Calu3 (cell line): Measurements from ENCODE around the gene LSP1. TPM values are rescaled to one million over a fixed set of nuclear protein-coding genes. Genes with fewer than 3 reads are reported as not detected.

ENCODE experiments used
- BruUV-seq: library from RNA; stranded (reverse); fragments of 400-500 nt; replicated peaks from 2 replicates; lab custom pipeline; 2021; lab: Mats Ljungman, UMichigan
- CTCF ChIA-PET: fragments of 300-600 bp; sonication (Branson Sonifier 250); formaldehyde crosslinking; loops from one replicate; lab custom pipeline; 2022; ENCODE audit warnings: antibody characterized with exemption; lab: Charles Lee
- DNase-seq: peaks from one replicate; pipeline ENCODE4 v3.0.0; 2022
- H3K27ac Mint-ChIP-seq: one replicate; pipeline ENCODE4 v1.8.0; 2022; ENCODE audit warnings: mixed read lengths; ENCODE audit not compliant: unreplicated experiment
- H3K27me3 Mint-ChIP-seq: one replicate; pipeline ENCODE4 v1.8.0; 2022; ENCODE audit warnings: mixed read lengths; ENCODE audit not compliant: unreplicated experiment
- H3K36me3 Mint-ChIP-seq: one replicate; pipeline ENCODE4 v1.8.0; 2022; ENCODE audit warnings: mild to moderate bottlenecking, moderate library complexity, mixed read lengths; ENCODE audit not compliant: insufficient read depth, unreplicated experiment
- H3K4me1 Mint-ChIP-seq: one replicate; pipeline ENCODE4 v1.8.0; 2022; ENCODE audit warnings: mild to moderate bottlenecking, low read depth, mixed read lengths; ENCODE audit not compliant: unreplicated experiment
- H3K4me3 Mint-ChIP-seq: one replicate; pipeline ENCODE4 v1.8.0; 2022; ENCODE audit warnings: mild to moderate bottlenecking, low read depth, moderate library complexity, mixed read lengths; ENCODE audit not compliant: unreplicated experiment
- H3K9me3 Mint-ChIP-seq: one replicate; pipeline ENCODE4 v1.8.0; 2022; ENCODE audit warnings: low read depth, mixed read lengths; ENCODE audit not compliant: unreplicated experiment
- intact Hi-C: fragments of 100-400 bp; cut with micrococcal nuclease; formaldehyde crosslinking; loops from one replicate; pipeline ENCODE4 v1.10.0; 2022; ENCODE audit not compliant: unreplicated experiment
- total RNA-seq: library from RNA; stranded (reverse); gene quantifications from 2 replicates; pipeline ENCODE4 v1.2.3, GENCODE V29; 2022
- TF ChIP-seq, protein P1 (sequence below): fragments of 200-600 bp; IDR thresholded peaks from one replicate; pipeline ENCODE4 v1.8.0; 2022; ENCODE audit warnings: antibody characterized with exemption; ENCODE audit not compliant: unreplicated experiment

The LSP1 gene
- total RNA-seq, 1 experiment from 2014 or later: not detected

DNA sequence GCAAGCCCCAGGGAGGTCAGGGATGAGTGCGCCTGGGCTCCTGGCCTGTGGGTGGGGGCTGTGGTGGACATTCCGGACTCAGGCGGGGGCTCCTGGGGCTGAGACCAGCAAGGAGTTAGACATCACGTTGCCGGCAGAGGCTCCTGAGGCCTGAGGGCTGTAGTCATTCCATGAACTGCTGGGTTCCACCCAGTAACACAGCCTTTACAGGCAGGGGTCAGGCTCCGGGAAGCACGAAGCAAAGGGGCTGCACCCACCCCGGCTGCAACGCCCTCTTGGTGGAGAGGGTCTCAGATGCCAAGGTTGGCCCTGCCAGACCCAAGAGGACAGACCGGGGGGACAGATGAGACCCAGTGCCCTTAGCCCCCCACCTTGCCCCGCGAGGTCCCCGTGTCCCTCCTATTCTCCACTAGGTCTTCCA lies 75.6 kb downstream of the LSP1 start:
- no peak for DNase-seq
- CTCF ChIA-PET: no interaction called here
- no peak overlapping the region for H3K4me3 Mint-ChIP-seq
- intact Hi-C loops: no loop called here
- no peak overlapping the region for H3K27ac Mint-ChIP-seq
- H3K9me3 Mint-ChIP-seq: no peaks in the 10 kb centered on the region
- peaks cover 77% of the 10 kb centered on the region for H3K27me3 Mint-ChIP-seq
- TF ChIP-seq, protein P1, sequence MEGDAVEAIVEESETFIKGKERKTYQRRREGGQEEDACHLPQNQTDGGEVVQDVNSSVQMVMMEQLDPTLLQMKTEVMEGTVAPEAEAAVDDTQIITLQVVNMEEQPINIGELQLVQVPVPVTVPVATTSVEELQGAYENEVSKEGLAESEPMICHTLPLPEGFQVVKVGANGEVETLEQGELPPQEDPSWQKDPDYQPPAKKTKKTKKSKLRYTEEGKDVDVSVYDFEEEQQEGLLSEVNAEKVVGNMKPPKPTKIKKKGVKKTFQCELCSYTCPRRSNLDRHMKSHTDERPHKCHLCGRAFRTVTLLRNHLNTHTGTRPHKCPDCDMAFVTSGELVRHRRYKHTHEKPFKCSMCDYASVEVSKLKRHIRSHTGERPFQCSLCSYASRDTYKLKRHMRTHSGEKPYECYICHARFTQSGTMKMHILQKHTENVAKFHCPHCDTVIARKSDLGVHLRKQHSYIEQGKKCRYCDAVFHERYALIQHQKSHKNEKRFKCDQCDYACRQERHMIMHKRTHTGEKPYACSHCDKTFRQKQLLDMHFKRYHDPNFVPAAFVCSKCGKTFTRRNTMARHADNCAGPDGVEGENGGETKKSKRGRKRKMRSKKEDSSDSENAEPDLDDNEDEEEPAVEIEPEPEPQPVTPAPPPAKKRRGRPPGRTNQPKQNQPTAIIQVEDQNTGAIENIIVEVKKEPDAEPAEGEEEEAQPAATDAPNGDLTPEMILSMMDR: no peak
- no peaks in the 10 kb centered on the region for H3K4me1 Mint-ChIP-seq
- H3K36me3 Mint-ChIP-seq: no peaks in the 10 kb centered on the region
- BruUV-seq: no TSS peak

DNA sequence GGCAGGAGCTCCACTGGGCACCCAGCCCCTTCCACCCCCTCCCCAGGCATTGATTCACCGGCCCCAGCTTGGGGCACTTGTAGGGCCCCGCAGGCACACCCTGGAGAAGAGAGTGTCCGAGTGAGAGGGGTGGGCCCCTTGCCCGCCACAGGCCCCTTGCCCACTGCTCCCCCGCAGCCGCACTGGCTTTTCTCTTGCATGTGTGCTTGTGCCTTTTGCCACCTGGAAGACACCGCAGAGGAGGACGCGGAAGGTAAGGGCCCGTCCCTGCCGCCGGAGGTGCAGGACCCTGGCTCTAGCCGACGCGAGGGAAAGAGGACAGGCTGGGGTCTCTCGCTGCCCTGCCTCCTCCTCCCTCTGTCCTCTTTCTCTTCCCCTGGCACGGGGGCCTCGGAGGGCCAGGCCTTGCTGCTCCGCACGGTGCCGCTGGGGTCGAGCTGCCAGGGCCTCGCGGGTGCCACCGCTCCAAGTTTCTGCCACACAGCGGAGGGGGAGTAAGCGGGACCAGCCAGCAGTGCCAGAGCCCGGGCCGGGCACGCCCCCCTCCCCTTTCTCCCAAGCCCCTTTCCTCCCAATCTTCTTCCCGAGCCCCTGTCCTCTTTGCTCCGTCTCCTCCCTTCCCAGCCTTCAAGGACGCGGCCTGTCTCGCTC lies 76.1 kb downstream of the LSP1 start:
- Mint-ChIP-seq H3K4me3 (no peak overlapping the region), H3K4me1 (no peaks in the 10 kb centered on the region), H3K36me3 (no peaks in the 10 kb centered on the region), H3K27ac (no peak overlapping the region), H3K9me3 (no peaks in the 10 kb centered on the region), H3K27me3 (peaks cover 77% of the 10 kb centered on the region)
- CTCF ChIA-PET: interaction anchor here (0.7 kb wide), 1 partner anchor 47 kb away, joined by 3 read pairs; no protein-coding TSS in a partner anchor
- TF ChIP-seq, protein P1: no peak
- no peak for DNase-seq
- intact Hi-C loops: no loop called here
- BruUV-seq: no TSS peak

DNA sequence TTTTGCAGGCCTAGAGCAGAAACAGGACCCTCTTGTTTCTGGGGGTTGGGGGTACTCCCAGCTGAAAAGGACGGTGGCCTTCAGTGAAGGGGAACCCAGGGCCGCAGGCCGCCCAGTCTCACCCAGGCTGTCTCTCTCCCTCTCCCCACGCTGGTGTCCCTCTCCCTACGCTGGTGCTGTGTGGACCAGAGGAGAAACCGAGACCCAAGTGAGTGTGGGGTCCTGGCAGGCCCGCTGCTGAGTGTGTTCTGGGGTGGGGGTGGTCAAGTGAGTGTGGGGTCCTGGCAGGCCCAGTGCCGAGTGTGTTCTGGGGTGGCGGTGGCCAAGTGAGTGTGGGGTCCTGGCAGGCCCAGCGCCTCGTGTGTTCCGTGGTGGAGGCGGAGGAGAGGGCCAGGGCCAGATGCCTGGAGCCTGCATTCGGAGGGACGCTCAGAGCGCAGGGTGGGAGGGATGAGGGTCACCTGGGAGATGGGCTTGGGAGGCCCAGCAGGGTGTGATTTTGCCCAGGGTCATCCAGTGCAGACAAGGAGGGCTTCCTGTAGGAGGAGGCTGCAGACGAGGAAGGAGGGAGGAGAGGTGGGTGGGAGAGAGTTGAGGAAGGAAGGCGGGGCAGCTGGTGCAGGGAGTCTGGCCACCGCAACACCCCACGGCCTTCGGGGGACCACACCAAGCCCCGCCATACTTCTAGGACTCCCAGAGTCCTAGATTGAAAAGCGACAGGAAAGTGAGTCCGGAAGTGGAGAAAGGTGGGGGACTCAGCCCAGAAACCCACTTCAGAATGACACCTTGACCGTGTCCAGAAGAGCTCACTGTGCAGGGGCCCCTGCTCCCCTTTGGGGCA lies 77.0 kb downstream of the LSP1 start:
- Mint-ChIP-seq H3K4me3 (no peak overlapping the region), H3K4me1 (no peaks in the 10 kb centered on the region), H3K9me3 (no peaks in the 10 kb centered on the region), H3K36me3 (no peaks in the 10 kb centered on the region), H3K27me3 (peaks cover 74% of the 10 kb centered on the region), H3K27ac (no peak overlapping the region)
- DNase-seq: no peak
- intact Hi-C loops: no loop called here
- no TSS peak for BruUV-seq
- TF ChIP-seq, protein P1: no peak
- CTCF ChIA-PET: interaction anchor here (0.7 kb wide), 1 partner anchor 48 kb away, joined by 3 read pairs; no protein-coding TSS in a partner anchor

DNA sequence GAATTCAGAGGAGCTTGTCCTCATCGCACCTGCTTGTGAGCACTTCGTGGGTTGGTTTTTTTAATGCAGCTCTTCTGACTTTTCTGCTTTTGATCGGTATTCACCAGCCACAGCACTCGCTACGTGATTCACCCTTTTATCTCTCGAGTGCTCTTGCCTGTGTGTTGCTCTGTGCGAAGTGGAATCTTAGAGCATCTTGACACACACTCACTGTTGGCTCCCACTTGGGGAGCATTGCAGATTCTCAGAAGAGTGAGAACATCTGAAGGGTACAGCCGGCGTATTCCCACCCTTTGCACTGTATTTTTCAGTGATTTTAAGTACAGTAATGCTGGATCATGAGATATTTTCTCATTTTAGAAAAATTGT lies 77.6 kb downstream of the LSP1 start:
- intact Hi-C loops: no loop called here
- Mint-ChIP-seq H3K9me3 (no peaks in the 10 kb centered on the region), H3K36me3 (no peaks in the 10 kb centered on the region), H3K4me1 (no peaks in the 10 kb centered on the region), H3K4me3 (no peak overlapping the region), H3K27me3 (peaks cover 74% of the 10 kb centered on the region), H3K27ac (no peak overlapping the region)
- CTCF ChIA-PET: no interaction called here
- BruUV-seq: no TSS peak
- TF ChIP-seq, protein P1: no peak
- no peak for DNase-seq
